Endometrium (tissue), 2 donors: Measurements from ENCODE around the gene IL7R.
"Not testable (repeated sequence)": the region's sequence is repeated elsewhere in the genome, so short reads cannot be mapped to it uniquely, and the experiment has no call there.

Experiments used
- FAIRE-seq: peaks from 2 replicates; lab custom pipeline; 2012; peaks lifted over from hg19 to GRCh38; lab: Jason Lieb, UNC
- donor health status: control.
- donor health status: control.

Gene IL7R

GRCh38 chr5:35876454-35876853 is 19.8 kb downstream of the IL7R start:
- FAIRE-seq: no peak

DNA sequence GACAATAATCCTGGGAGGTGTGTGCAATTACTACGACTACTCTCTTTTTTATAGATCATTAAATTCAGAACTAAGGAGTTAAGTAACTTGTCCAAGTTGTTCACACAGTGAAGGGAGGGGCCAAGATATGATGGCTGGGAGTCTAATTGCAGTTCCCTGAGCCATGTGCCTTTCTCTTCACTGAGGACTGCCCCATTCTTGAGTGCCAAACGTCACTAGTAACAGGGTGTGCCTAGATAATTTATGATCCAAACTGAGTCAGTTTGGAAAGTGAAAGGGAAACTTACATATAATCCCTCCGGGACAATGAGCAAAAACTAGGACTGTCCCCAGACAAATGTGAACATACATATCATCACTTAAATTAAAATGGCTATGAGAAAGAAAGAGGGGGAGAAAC is 20.2 kb downstream of the IL7R start:
- no peak for FAIRE-seq

- FAIRE-seq: no peak
Measured at GRCh38 chr5:35877655-35878054, 21.0 kb downstream of the IL7R start.

DNA sequence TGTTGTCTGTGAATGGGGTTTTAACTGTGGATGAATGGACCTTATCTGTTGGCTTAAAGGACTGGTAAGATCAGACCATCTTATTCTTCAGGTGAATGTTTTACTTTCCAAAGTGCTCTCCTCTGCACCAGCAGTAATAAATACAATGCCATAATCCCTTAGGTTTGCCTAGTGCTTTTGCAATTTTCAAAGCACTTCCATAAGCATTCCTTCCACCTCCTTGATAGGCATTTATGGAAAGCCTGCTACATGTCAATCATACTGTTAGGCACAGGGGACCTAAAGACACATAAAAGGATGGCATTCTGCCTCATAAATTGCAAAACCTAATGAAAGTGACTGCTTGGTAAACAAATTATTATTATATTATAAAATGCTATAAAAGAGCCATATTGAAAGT is 21.4 kb downstream of the IL7R start:
- FAIRE-seq: no peak

GRCh38 chr5:35879096-35879495 is 22.4 kb downstream of the IL7R start:
- FAIRE-seq: no peak

GRCh38 chr5:35879649-35880048 is 23.0 kb downstream of the IL7R start:
- FAIRE-seq: no peak

DNA sequence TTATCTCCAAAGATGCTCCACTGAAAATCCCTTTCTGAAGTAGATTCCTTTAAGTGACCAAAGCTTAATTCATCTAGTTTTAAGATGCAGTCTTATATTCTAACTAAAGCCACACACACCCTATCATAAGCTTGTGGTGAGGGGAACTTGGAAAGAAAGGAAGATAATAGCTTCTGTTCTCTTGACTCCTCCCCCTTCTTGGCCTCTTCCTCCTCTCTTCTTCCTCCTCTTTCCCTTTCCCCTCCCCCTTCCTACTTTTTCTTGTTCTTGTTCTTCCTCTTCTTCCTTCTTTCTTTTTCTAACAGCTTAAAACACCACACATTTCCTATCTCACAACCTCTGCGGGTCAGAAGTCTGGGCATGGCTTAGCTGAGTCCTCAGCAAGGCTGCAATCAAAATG is 23.5 kb downstream of the IL7R start:
- no peak for FAIRE-seq

DNA sequence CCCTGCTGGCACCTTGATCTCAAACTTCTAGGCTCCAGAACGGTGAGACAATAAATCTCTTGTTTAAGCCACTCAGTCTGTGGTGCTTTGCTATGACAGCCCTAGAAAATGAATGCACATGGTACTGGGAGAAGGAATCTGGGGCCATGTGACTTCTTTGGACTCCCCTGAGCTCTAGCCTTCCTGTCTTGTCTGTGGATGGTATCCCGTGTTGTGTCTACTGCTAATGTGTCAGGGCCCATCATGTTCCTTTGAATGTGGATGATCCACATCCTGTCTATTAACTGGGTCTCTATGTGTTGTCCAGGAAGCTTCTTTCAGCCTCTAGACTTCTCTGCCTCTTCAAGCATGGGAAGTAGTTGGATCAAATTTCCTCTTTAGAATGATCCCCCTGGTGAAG is 25.1 kb downstream of the IL7R start:
- FAIRE-seq: no peak

GRCh38 chr5:35884191-35884769 is 27.6 kb downstream of the IL7R start:
- FAIRE-seq: no peak

GRCh38 chr5:35884773-35885172 is 28.1 kb downstream of the IL7R start:
- no peak for FAIRE-seq

DNA sequence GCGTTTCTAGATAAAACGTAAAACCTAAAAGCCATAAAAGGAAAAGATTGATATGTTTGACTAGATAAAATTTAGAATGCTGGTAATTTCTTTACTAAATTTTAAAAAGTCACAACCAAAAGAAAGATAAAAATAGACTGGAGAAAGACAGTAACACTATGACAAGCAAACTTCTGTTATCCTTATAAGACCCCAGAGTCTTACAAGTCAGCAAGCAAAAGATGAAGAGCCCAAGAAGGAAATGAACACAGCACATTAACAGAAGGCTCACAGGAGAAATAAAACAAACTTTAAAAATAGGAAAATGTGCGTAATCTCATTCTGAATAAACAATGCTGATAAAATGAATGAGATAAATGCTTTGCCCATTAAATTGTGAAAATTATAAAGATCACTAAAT is 29.7 kb downstream of the IL7R start:
- FAIRE-seq: no peak

- no peak for FAIRE-seq
Measured at GRCh38 chr5:35887321-35888100, 30.8 kb downstream of the IL7R start.

DNA sequence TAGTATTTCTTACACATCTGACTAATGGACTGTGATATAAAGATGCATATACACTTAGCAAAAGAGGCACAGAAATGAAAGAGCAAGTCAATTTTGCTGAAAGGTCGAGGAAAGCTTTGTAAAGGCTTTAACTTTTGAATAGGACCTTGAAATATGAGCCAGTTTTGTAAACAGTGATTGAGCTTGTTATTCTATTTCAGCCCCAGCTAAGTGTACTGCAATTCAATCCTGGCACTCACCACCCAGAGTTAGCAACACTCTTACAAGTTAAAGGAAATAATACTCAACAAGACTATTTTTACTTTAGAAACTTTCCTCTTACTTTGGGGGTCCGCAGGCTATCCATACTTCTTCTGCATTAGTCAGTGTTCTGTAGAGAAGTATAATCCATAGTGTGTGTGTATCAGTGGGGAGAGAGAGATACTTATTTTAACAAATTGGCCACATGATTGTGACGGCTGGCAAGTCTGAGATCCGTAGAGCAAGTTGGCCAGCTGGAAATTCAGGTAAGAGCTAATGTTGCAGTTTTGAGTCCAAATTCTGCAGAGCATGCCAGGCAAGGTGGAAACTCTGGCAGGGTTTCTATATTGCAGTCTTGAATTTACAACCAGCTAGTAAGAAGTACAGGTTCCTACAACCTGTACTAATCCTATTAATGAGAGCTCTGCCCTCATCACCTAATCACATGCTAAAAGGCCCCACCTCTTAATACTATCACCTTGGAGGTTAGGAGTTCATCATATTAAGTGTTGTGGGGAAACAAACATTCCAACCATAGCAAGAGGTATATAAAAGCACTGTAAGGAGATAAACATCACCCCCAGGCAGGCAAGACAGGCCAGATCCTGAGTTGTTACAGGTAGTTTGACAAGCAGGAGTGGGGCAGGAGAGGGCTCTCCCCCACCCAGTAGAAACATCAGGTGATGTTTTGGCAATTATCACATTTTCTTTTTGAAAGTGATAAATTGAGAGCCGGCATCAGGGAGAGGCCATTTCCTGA is 33.6 kb downstream of the IL7R start:
- FAIRE-seq: no peak

GRCh38 chr5:35892799-35893198 is 36.1 kb downstream of the IL7R start:
- not testable (repeated sequence) for FAIRE-seq

DNA sequence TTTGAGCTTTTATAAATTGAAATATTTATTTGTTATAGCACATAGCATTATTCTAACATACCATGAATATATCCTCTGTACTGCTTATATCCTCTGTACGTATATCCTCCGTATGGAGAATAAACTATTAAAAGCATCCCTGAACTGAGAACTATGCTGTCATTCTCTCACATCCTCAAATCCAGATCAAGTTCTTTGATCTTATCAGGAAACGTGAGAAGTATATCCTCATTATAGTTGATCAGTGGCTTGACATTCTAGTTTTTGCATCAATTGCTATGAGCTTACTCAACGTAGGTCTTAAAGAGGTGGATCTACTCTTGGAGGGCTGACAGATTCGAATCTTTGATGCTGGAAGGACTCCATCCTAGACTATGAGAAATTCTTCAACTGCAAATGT is 37.4 kb downstream of the IL7R start:
- no peak for FAIRE-seq

DNA sequence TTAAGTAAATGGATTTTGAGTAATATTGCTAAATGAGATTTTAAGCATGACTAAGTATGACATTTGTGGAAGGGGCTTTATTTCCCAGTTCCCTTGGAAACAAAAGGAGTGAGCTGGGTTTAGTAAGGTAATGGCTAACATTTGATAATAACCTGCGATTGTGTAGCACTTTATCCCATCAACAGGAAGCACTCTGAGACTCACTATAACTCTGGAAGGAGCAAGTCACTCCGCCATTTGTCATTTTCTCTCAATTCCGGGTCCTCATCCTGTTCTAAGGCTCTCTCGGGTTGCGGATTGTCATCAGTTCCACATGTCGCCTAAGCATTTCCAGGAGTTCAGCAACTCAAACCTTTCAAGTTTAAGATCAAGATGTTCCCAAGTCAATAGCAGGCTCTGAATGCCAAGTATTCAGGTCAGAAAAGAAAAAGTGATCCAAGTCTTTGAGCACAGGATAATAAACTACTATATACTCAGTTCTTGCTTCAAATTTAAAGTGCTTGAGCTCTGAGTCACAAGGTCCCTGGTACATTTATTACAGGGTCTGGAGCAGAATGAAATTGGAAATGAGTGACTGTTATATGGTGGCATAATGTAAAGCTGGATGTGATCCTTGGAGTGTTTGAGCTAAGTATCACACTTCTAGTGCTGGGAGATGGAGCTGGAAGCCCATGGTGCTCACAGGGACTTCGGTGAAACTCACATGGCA is 42.4 kb downstream of the IL7R start:
- FAIRE-seq: no peak

DNA sequence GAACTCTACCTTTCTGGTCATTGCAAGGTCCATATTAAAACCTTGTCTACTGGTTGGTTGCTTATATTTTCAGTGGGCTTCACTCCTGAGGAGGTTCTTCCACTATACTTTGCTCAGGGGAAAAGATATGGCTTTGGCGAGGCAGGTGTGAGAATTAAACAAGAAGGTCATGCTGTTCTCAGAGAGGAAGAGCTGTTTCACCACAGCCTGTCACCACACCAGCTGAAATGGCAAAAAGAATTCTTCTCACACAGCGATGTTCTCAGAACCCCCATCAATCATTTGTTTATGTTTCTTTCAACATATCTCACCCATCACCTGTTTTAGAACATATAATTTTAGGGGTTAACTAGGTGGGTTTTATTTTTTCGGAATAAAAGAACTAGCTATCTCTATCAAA is 43.1 kb downstream of the IL7R start:
- FAIRE-seq: no peak

- no peak for FAIRE-seq
Measured at GRCh38 chr5:35900972-35901695, 44.4 kb downstream of the IL7R start.

DNA sequence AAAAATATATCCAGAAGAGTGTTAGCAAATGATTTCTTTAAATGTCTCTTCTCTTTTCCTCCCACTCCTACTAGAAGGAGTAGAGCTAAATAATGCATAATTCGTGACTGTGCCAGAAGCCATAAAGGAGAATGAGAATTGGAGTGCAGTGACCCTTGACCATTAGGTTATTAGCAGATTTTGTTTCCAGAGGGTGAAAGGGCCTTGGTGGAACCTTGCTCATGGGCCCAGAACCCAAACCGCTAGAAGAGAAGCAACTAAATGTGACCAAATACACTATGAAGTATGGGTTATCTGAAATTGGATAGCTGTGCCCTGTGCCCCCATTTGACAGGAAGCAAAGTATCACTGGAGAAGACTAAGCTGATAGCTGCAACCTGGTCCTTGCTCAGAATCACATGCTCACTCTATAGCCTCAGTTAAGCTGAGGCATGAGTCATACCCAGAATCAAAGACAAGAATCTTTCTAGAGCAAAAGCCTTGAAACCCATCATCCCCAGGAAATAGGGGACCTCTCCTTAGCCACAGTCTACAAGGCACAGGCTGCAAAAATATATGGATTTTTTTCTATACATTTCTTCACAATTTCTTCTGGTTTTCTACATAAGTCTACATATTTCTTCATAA is 45.5 kb downstream of the IL7R start:
- no peak for FAIRE-seq

- no peak for FAIRE-seq
Measured at GRCh38 chr5:35903631-35904203, 47.0 kb downstream of the IL7R start.
